IPS DF 4.7 (cell line): ENCODE data around the gene CUTA.

Experiments used
- DNase-seq: peaks from one replicate; pipeline ENCODE4 v3.0.0-alpha.2; 2013; ENCODE audit warnings: low spot score; ENCODE audit errors: extremely low read depth

CUTA gene

GRCh38 chr6:33439956-33440648 lies 22.2 kb upstream of the CUTA start:
- DNase-seq, result no peak

GRCh38 chr6:33438978-33439594 lies 21.2 kb upstream of the CUTA start:
- no peak for DNase-seq

- no peak for DNase-seq
These were observed 19.8 kb upstream of the CUTA start for GRCh38 chr6:33437666-33438065.

GRCh38 chr6:33434961-33435360 lies 17.1 kb upstream of the CUTA start:
- no peak for DNase-seq

GRCh38 chr6:33433544-33434191 lies 15.8 kb upstream of the CUTA start:
- DNase-seq, result no peak

GRCh38 chr6:33433001-33433543 lies 15.2 kb upstream of the CUTA start:
- no peak for DNase-seq

- DNase-seq, result no peak
These were observed 14.6 kb upstream of the CUTA start for GRCh38 chr6:33432546-33432945.

GRCh38 chr6:33431880-33432541 lies 14.1 kb upstream of the CUTA start:
- DNase-seq, result no peak

- DNase-seq, result no peak
These were observed 13.3 kb upstream of the CUTA start for GRCh38 chr6:33430991-33431879.

- DNase-seq, result no peak
These were observed 12.4 kb upstream of the CUTA start for GRCh38 chr6:33430334-33430733.

- no peak for DNase-seq
These were observed 11.8 kb upstream of the CUTA start for GRCh38 chr6:33429750-33430052.

- no peak for DNase-seq
These were observed 11.3 kb upstream of the CUTA start for GRCh38 chr6:33428966-33429749.

- DNase-seq, result no peak
These were observed 10.5 kb upstream of the CUTA start for GRCh38 chr6:33428224-33428965.

- DNase-seq, result no peak
These were observed 9.8 kb upstream of the CUTA start for GRCh38 chr6:33427585-33428223.

- DNase-seq, result no peak
These were observed 8.9 kb upstream of the CUTA start for GRCh38 chr6:33426590-33427511.

GRCh38 chr6:33425668-33426577 lies 8.0 kb upstream of the CUTA start:
- DNase-seq, result no peak
